GM15510 (cell line): ENCODE measurements around the gene NAV2.

ENCODE experiments used
- POLR2A ChIP-seq: IDR thresholded peaks from 3 replicates; pipeline ENCODE4 v1.6.1; 2011; ENCODE audit warnings: borderline replicate concordance; ENCODE audit not compliant: insufficient read length; ENCODE audit errors: extremely low read depth

The NAV2 gene

GRCh38 chr11:19955660-19956059 lies 243.0 kb downstream of the NAV2 start:
- TF ChIP-seq POLR2A = no peak

GRCh38 chr11:19956228-19956627 lies 243.6 kb downstream of the NAV2 start:
- no peak for TF ChIP-seq POLR2A

DNA sequence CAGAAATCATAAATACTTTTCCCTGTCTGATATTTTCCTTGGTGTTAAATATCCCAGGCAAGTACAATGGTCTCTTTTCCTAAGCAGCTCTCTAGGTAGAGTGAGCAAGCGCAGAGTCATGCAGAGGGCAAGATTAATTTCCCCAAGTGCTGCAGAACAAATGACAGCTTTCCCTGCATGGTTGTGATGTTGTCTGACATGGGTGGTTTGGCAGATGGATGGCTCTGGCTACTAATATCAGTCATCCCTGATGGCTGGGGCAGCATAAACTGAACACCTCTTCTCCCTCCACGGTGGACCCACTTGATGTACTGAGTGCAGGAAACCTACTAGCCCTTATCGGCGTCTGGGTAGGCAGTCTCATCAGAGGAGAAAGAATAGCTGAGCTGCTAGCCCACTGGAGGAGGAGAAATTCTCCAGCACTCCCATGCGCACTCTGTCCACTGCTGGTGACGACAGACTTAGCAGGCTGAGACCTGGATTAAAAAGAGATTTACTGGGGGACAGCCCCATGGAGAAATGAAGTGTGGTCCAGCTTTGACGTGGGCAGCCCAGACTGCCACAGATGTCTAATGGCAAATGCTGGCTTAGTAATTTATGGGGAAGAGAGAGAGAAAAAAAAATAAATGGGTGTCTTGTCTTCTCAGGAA lies 244.8 kb downstream of the NAV2 start:
- no peak for TF ChIP-seq POLR2A

DNA sequence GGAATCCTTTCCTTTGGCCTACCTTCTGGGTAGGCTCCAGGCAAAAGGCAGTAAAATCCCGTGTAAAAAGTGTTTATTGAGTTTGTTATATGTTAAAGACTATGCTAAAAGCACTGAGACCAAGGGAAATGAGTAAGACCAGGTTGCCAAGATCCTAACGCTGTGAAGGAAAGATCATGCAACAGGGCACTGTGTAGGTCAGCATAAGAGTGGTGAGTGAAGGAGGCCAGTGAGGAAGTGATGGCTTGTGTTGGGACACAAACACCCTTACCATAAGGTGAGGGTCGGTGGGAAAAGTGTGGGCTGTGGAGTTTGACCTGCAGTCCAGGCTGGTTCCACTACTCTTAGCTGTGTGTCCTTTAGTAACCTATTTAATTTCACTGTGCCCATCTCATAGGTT lies 245.6 kb downstream of the NAV2 start:
- TF ChIP-seq POLR2A = no peak

DNA sequence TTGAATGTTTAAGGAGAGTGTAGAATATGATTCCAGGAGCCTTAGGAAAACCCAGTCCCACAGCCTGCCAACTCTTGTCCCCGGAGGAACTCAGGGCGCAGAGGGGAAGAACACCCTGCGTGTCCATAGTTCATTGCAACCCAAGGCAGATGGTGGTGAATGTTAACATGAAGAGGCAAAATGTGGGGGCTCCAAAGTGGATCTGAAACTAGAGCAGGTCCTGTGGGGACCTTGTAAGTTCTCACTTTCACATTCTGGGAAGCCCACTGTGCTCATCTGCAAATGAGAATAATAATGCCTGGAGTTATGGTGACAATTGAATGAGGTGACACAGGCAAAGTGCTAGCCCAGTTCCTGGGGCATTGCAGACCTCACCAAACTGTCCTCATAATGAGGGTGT lies 246.6 kb downstream of the NAV2 start:
- no peak for TF ChIP-seq POLR2A

- no peak for TF ChIP-seq POLR2A
Measured at GRCh38 chr11:19959648-19960059, 247.0 kb downstream of the NAV2 start.

- no peak for TF ChIP-seq POLR2A
Measured at GRCh38 chr11:19961225-19961624, 248.6 kb downstream of the NAV2 start.

GRCh38 chr11:19962053-19962800 lies 249.6 kb downstream of the NAV2 start:
- no peak for TF ChIP-seq POLR2A

DNA sequence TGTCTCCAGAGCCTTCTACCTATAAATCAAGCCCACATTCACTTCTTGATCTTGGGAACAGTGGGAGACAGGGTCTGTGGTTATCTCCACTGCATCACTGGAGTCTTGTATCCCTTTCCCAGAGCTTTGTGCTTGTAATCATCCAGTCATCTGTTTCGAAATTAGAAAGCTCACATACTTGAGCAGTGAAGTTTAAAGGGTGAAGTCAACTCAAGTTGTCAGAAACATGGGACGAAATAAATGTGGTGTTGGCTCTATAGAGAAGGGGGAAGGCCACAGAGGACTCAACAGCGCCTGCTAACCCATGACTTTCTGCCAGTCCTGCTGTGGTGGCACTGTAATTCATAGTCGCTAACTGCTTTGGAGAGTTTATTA lies 250.2 kb downstream of the NAV2 start:
- TF ChIP-seq POLR2A = no peak

- no peak for TF ChIP-seq POLR2A
Measured at GRCh38 chr11:19963697-19964387, 251.2 kb downstream of the NAV2 start.

DNA sequence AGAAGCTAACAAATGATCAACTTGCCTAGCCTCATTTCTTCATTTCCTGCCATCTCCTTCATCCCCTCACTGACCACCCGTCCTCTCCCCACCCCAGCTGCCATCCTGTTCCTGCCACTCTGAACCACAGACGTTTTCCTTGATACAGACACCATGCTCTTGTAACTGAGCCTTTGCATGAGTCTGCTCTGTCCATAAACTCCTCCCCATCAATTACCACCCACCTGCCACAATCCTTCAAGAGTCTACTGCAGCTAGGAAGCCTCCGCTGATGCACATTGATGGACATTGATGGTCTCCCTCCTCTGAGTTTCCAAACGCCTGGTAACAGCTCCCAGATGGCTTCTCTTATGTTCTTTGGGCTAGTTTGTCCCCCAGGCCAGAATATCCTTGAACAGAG lies 253.8 kb downstream of the NAV2 start:
- no peak for TF ChIP-seq POLR2A

DNA sequence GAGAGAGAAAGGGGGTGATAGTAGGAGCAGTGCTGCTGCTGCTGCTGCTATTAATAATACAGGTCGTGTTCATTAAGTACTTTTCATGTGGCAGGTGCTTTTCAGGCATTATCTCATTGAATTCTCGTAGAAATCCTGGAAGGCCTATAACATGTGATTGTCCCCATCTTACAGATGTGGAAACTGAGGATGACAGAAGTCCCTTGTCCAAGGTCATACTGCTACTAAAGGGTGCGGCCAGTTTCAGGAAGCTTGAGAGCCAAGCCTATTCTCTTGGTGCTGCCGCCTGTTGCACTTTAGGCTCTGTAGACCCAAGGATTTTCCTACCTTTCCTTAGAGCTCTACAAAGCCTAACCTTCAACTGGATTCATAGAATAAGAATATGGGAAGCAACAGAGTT lies 254.3 kb downstream of the NAV2 start:
- TF ChIP-seq POLR2A = no peak

GRCh38 chr11:19967787-19968186 lies 255.2 kb downstream of the NAV2 start:
- no peak for TF ChIP-seq POLR2A

DNA sequence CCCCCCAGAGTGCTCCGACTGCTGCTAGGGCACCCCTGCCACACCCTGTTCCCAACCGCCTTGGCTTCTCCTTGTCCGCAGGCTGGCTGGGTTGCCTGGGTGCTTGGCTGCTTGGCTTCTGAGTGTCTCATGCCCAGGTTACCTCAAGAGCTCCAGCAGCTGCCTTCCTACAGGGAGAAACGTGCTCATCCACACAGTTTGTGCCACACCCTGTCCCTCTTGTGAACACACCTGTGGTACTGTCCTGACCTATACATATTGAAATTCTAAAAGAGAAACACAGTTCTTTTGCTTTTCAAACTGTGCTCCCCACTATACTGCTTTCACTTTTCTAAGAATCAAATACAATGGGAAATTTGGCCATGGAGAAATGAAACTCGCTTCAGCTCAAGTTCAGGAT lies 256.2 kb downstream of the NAV2 start:
- TF ChIP-seq POLR2A = no peak

DNA sequence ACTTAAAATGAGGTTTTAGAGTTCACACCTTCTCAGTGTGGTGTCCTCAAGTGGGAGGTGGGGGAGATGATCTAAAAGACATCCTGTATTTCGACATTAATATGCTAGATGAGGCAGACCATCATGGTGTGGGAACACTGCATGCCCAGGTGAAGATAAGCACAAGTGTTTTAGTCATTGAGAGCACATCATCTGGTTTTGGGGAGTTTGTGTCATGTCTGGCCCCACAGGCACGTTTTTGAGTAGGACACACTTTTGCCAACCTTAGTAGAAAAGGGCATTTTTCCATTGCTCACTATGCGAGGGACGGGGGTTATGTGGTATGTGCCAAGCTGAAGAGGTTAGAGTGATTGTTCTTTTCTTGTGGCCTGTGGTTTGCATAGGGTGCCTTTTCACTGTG lies 258.3 kb downstream of the NAV2 start:
- no peak for TF ChIP-seq POLR2A

DNA sequence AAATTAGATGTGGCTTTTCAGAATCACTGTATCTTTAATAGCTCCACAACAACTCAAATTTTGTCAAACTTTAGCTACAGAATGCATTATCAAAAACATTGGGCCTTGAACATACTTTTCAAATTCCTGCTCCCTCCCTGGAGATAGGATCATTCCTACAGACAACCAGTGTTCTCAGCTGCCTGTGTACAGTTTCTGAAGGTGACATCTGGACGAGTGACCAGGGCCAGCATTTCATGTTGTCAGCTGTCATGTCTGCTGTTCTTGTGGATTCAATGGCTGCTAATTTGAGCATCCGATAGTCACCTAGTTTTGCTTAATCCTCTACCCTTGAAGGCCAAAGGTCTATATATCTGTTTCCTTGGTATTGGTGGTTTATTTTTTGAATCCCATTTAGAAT lies 259.5 kb downstream of the NAV2 start:
- no peak for TF ChIP-seq POLR2A
